NCI-H524 (cell line): Measurements from ENCODE around the gene DDX27.
A peak's percentile ranks its signal among the peaks of the same experiment; 100 is the strongest.

Source experiments
- DNase-seq, 2 experiments: peaks; one replicate each; lab custom pipeline; 2025; lab: John Stamatoyannopoulos, UW

Gene DDX27

DNA sequence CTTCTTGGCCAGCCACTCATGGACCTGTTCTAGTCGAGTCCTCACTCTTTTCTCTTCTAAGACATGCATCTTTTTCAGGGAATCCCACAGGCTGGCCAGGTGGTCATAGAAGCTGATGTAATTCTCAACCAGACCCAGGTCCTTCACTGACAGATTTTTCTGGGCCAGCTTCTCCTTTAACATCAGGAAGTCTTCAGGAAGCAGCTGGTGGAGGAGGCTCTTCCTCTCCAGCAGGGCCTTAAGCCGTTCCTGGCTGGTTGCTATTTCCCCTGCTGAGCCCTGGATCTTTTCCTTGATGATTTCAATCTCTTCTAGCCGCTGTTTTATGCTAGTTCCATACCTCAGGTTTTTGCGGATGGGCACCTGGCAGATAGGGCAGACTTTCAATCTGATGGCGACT, 28.6 kb downstream of the DDX27 start:
- no peak for DNase-seq

GRCh38 chr20:49248301-49248700, 29.1 kb downstream of the DDX27 start:
- DNase-seq: no peak

DNA sequence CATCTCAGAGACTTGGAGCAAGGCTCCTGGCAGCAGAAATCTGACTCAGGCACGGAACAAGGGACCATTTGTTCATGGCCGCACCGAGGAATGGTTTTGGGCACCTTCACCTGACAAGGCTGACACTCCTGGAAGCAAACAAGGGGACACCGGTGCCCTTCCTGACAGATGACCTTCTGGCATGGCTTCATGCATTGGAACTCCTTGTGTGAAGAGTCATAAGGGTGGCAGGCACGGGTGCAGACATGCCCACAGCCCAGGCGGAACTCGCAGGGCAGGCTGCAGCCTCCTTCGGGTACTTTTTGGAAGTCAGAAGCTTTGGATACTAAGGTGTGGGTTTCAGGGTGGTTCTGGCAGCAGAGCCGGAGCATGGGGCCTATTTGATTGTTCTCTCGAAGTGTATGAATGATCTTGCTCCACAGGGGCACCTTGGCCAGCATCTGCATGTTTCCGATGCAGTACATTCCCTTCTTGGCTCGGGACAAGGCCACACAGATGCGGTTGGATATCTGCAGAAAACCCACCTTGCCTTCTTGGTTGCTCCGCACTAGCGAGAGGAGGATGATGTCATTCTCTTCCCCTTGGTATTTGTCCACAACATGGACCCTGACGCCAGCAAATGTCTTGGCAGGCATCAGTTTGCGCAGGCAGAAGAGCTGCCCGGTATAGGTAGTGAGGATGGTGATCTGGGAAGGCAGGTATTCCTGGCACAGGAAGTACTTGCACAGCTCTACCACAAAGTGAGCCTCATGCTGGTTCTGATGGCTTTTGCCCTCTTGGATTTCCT, 29.9 kb downstream of the DDX27 start:
- no peak for DNase-seq

GRCh38 chr20:49252556-49253350, 33.5 kb downstream of the DDX27 start:
- DNase-seq: peak in 1 of 2 experiments; percentile 41

- DNase-seq: no peak
These were observed 37.0 kb downstream of the DDX27 start for GRCh38 chr20:49256261-49256660.

DNA sequence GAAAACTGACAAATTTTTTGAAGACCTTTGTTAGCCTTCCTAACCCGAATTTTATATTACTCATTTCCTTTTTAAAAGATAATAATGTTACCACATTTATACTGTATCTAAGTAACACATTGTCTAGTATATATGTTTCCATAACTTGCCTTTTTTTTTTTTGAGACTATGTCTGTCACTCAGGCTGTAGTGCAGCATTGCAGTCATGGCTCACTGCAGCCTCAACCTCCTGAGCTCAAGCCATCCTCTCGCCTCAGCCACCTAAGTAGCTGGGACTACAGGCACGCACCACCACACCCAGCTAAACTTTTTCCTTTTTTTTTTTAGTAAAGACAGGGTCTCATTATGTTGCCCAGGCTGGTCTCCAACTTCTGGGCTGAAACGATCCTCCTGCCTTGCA, 40.1 kb downstream of the DDX27 start:
- DNase-seq: no peak

GRCh38 chr20:49259799-49260198, 40.6 kb downstream of the DDX27 start:
- no peak for DNase-seq

GRCh38 chr20:49260218-49260617, 41.0 kb downstream of the DDX27 start:
- no peak for DNase-seq

DNA sequence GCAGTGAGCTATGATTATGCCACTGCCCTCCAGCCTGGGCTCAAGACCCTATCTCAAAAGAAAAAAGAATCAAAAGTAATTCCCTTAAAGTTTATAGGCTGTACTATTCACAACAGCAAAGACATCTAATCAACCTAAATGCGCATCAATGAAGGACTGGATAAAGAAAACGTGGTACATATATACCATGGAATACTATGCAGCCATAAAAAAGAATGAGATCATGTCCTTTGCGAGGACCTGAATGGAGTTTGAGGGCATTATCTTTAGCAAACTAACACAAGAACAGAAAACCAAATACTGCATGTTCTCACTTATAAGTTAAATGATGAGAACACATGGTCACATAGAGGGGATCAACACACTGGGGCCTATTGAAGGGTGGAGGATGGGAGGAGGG, 42.0 kb downstream of the DDX27 start:
- DNase-seq: no peak

GRCh38 chr20:49262444-49262843, 43.2 kb downstream of the DDX27 start:
- no peak for DNase-seq

DNA sequence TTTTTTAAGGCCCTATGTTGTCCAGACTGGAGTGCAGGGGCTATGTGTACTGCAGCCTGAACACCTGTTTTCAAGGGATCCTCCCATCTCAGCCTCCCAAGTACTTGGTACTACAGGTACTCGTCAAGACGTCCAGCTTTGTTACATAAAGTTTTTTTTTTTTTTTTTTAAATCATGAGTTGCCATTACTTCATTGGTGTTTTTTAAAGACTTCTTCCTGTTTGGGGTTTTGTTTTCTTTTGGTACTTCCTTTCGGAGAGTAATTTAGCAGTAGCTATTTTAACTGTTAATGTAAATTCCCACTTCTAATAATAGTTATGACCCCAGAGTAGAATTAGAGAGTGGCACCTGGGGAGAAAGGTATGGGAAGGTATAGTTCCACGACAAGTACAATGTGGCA, 48.1 kb downstream of the DDX27 start:
- DNase-seq: no peak

GRCh38 chr20:49268600-49269365, 49.6 kb downstream of the DDX27 start:
- DNase-seq: no peak

GRCh38 chr20:49270177-49270576, 51.0 kb downstream of the DDX27 start:
- no peak for DNase-seq

DNA sequence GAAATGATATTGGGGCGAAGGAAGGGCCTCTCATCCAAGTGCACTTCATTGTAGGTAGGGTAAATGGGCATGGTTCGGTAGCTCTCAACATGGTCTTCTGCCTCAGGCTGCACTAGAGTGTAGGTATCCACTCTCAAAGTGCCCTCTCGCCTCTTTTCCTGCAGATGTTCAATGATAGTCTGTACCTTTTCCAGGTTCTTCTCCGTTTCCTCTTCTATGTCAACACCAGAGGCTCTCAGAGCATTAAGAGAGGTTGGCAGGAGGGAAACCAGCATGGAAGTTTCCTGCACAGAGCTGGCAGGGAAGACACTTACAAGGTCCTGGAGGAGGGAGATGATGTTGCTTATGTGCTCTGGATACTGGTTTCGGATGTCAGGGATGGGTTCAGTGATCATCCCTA, 51.5 kb downstream of the DDX27 start:
- DNase-seq: no peak

DNA sequence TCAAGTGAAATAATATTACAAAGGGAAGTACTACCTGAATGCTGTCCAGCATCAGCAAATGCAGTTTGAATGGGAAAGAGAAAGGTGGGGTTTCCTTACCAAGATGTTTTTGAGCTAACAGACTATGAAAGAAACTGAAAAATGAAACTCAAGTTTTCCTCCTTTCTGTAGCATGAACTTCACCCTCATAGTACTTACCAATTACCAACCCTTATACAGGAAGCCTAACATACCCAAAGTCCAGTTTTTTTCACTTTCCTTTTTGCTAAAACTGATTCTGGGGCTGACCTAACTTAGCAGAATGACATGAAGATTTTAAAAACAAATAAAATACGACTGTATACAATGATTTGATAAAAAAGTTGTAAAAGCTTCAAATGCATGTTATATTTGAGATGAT, 53.4 kb downstream of the DDX27 start:
- DNase-seq: no peak

GRCh38 chr20:49273696-49274277, 54.6 kb downstream of the DDX27 start:
- no peak for DNase-seq

- DNase-seq: no peak
These were observed 56.0 kb downstream of the DDX27 start for GRCh38 chr20:49275216-49275615.

GRCh38 chr20:49275636-49276035, 56.4 kb downstream of the DDX27 start:
- no peak for DNase-seq

- DNase-seq: peak; percentile 26 to 52
These were observed 57.1 kb downstream of the DDX27 start for GRCh38 chr20:49276161-49276960.

DNA sequence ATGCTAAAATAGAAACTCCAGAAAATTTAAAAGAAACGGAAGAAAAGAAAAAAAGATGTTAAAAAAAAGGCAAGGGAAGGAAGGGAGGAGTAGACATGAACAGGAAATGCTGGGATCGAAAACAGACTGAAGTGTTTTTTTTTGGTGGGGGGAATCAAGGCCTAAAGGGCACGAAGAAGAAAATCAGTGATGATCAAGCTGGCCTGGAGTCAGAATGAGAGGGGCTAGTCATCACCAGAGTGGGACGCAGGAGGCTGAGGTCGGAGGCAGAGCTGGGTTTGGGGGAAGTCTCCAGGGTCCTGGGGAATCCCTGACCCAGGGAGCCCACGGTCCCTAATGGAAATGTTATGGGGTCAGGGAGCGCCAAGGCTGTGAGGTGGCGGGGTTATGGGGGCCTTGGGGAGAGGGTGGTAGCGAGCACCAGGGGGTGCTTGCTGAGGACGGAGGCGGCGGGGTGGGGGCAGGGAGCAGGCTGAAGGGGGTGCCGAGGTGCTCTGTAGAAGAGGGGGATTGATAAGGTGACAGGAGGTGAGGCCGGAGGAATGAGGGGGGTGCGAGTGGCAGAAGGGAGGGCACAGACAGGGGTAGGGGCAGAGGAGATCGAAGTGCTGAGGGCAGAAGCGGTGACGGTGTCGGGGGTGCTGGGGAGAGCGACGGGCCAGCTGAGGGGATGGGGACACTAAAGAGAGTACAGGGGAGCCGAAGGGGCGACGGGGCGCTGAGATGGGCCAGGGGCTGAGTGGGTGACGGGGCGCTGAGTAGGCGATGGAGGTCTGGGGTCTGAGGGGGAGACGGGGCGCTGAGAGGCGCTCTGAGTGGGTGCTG, 58.0 kb downstream of the DDX27 start:
- no peak for DNase-seq

DNA sequence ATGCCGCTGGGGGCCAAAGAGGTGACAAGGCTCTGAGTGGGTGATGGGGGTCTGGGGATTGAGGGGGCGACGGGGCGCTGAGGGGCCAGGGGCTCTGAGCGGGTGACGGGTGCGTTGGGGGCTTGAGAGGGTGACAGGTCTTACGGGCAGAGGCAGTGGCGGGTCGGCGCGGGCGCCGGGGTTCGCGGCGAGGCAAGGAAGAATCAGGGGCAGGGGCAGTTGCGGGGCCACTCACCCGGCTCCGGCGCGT, 58.5 kb downstream of the DDX27 start:
- DNase-seq: no peak
